Trophoblast cell (in vitro differentiated cells and primary cell): ENCODE data around the gene NANOG.
"Not testable (repeated sequence)": the region's sequence is repeated elsewhere in the genome, so short reads cannot be mapped to it uniquely, and the experiment has no call there.

Experiments used
- DNase-seq, 2 donors: peaks; one replicate each; pipeline ENCODE4 v3.0.0-alpha.2; 2016
- H2AFZ ChIP-seq: 2 replicates; pipeline ENCODE4 v1.6.1; 2013; ENCODE audit warnings: low read length, moderate library complexity, mild to moderate bottlenecking; ENCODE audit not compliant: insufficient read depth, poor library complexity
- H2AK5ac ChIP-seq: 2 replicates; pipeline ENCODE4 v1.6.1; 2013; ENCODE audit warnings: mild to moderate bottlenecking, low read length
- H2BK120ac ChIP-seq: 2 replicates; pipeline ENCODE4 v1.6.1; 2013; ENCODE audit warnings: low read length, mild to moderate bottlenecking, moderate library complexity; ENCODE audit not compliant: insufficient read depth, poor library complexity
- H2BK12ac ChIP-seq: 2 replicates; pipeline ENCODE4 v1.6.1; 2013; ENCODE audit warnings: mild to moderate bottlenecking, low read length, moderate library complexity
- H2BK5ac ChIP-seq: 2 replicates; pipeline ENCODE4 v1.6.1; 2013; ENCODE audit warnings: low read length, low read depth, moderate library complexity, mild to moderate bottlenecking; ENCODE audit not compliant: poor library complexity
- H3K14ac ChIP-seq: 2 replicates; pipeline ENCODE4 v1.6.1; 2013; ENCODE audit warnings: mild to moderate bottlenecking, low read length
- H3K18ac ChIP-seq: 2 replicates; pipeline ENCODE4 v1.6.1; 2013; ENCODE audit warnings: mild to moderate bottlenecking, low read length
- H3K23ac ChIP-seq: 2 replicates; pipeline ENCODE4 v1.6.1; 2013; ENCODE audit warnings: low read length
- H3K27ac ChIP-seq: 2 replicates; pipeline ENCODE4 v1.5.1; 2013; ENCODE audit warnings: low read depth, mild to moderate bottlenecking, inconsistent platforms, low read length, moderate library complexity
- H3K27me3 ChIP-seq: 2 replicates; pipeline ENCODE4 v1.6.1; 2013; ENCODE audit warnings: inconsistent platforms, mild to moderate bottlenecking, low read length, moderate library complexity; ENCODE audit not compliant: insufficient read depth
- H3K36me3 ChIP-seq, 2 experiments: 1 replicate in 1 of 2; 2 replicates in 1 of 2; pipeline ENCODE4 v1.6.1; 2013; ENCODE audit warnings: low read length in 2 of 2, mild to moderate bottlenecking in 2 of 2, moderate library complexity in 1 of 2; ENCODE audit not compliant: insufficient read depth in 2 of 2, control insufficient read depth in 1 of 2
- H3K4ac ChIP-seq: 2 replicates; pipeline ENCODE4 v1.6.1; 2013; ENCODE audit warnings: low read depth, mild to moderate bottlenecking, low read length, moderate library complexity
- H3K4me1 ChIP-seq, 2 experiments: 1 replicate in 1 of 2; 2 replicates in 1 of 2; pipeline ENCODE4 v1.6.1; 2013; ENCODE audit warnings: low read length in 2 of 2, mild to moderate bottlenecking in 2 of 2, moderate library complexity in 1 of 2; ENCODE audit not compliant: insufficient read depth in 2 of 2, control insufficient read depth in 1 of 2
- H3K4me2 ChIP-seq: 2 replicates; pipeline ENCODE4 v1.6.1; 2013; ENCODE audit warnings: inconsistent platforms, mild to moderate bottlenecking, low read length, moderate library complexity
- H3K4me3 ChIP-seq: 2 replicates; pipeline ENCODE4 v1.5.1; 2013; ENCODE audit warnings: mild to moderate bottlenecking, low read depth, low read length, inconsistent platforms
- H3K79me1 ChIP-seq: one replicate; pipeline ENCODE4 v1.6.1; 2013; ENCODE audit warnings: low read length
- H3K79me2 ChIP-seq: 2 replicates; pipeline ENCODE4 v1.6.1; 2013; ENCODE audit warnings: low read length, mild to moderate bottlenecking; ENCODE audit not compliant: control insufficient read depth, insufficient read depth, poor library complexity
- H3K9ac ChIP-seq: 2 replicates; pipeline ENCODE4 v1.6.1; 2013; ENCODE audit warnings: mild to moderate bottlenecking, low read length
- H3K9me3 ChIP-seq: 2 replicates; pipeline ENCODE4 v1.6.1; 2013; ENCODE audit warnings: low read depth, mild to moderate bottlenecking, control low read depth, inconsistent platforms, low read length; ENCODE audit not compliant: insufficient read depth
- H4K12ac ChIP-seq: 2 replicates; pipeline ENCODE4 v1.6.1; 2013; ENCODE audit warnings: low read depth, mild to moderate bottlenecking, low read length, moderate library complexity
- H4K8ac ChIP-seq: 2 replicates; pipeline ENCODE4 v1.6.1; 2013; ENCODE audit warnings: low read depth, mild to moderate bottlenecking, low read length, moderate library complexity
- H4K91ac ChIP-seq: one replicate; pipeline ENCODE4 v1.6.1; 2013; ENCODE audit warnings: low read depth, mild to moderate bottlenecking, low read length, moderate library complexity
- WGBS: extraction: QIAGEN DNeasy Blood & Tissue Kit; methylation state at CpG from one replicate; pipeline ENCODE4 v1.1.7; 2013; ENCODE audit warnings: missing lambda C conversion rate; ENCODE audit not compliant: insufficient read length, insufficient coverage; ENCODE audit errors: extremely low coverage; 5-methylcytosine and 5-hydroxymethylcytosine counted together

The NANOG gene

GRCh38 chr12:7782055-7782454 lies 7.1 kb upstream of the NANOG start:
- no peak overlapping the region for H2BK5ac ChIP-seq
- H3K79me1 ChIP-seq, result no peaks in the 10 kb centered on the region
- no peaks in the 10 kb centered on the region for H3K79me2 ChIP-seq
- H3K27ac ChIP-seq, result no peak overlapping the region
- no peaks in the 10 kb centered on the region for H3K9me3 ChIP-seq
- H3K36me3 ChIP-seq, result no peaks in the 10 kb centered on the region
- no peaks in the 10 kb centered on the region for H3K27me3 ChIP-seq
- H2BK12ac ChIP-seq, result no peak overlapping the region
- no peak overlapping the region for H3K18ac ChIP-seq
- WGBS, result no CpG with 5 or more reads among the region's 6 CpGs
- H3K23ac ChIP-seq, result no peak overlapping the region
- H2AFZ ChIP-seq, result no peak overlapping the region
- H4K8ac ChIP-seq, result no peak overlapping the region
- no peak overlapping the region for H3K4me2 ChIP-seq
- no peak overlapping the region for H4K12ac ChIP-seq
- H3K9ac ChIP-seq, result no peak overlapping the region
- no peak overlapping the region for H4K91ac ChIP-seq
- no peak overlapping the region for H2BK120ac ChIP-seq
- DNase-seq, result no peak
- H3K4me3 ChIP-seq, result no peak overlapping the region
- no peaks in the 10 kb centered on the region for H3K4me1 ChIP-seq
- H2AK5ac ChIP-seq, result no peak overlapping the region
- no peak overlapping the region for H3K14ac ChIP-seq
- H3K4ac ChIP-seq, result no peak overlapping the region

- not testable (repeated sequence) for H3K27me3 ChIP-seq, H3K79me1 ChIP-seq, H3K4me1 ChIP-seq, H3K9me3 ChIP-seq, H3K4me3 ChIP-seq, H3K23ac ChIP-seq, H3K9ac ChIP-seq, H3K27ac ChIP-seq, H2AK5ac ChIP-seq, H2AFZ ChIP-seq, DNase-seq, H2BK5ac ChIP-seq, H4K8ac ChIP-seq, H2BK120ac ChIP-seq, H3K14ac ChIP-seq, H2BK12ac ChIP-seq, H3K4ac ChIP-seq, H3K79me2 ChIP-seq, H3K18ac ChIP-seq, H3K4me2 ChIP-seq, H3K36me3 ChIP-seq, H4K12ac ChIP-seq, H4K91ac ChIP-seq
- WGBS, result no CpG with 5 or more reads among the region's 9 CpGs
Measured at GRCh38 chr12:7783433-7783832, 5.8 kb upstream of the NANOG start.

- Histone ChIP-seq H2BK12ac (no peak overlapping the region), H4K91ac (no peak overlapping the region), H3K79me1 (no peaks in the 10 kb centered on the region), H3K27me3 (no peaks in the 10 kb centered on the region), H3K18ac (no peak overlapping the region), H2AFZ (no peak overlapping the region), H3K23ac (no peak overlapping the region), H3K9me3 (no peaks in the 10 kb centered on the region), H2BK120ac (no peak overlapping the region), H2AK5ac (no peak overlapping the region), H2BK5ac (no peak overlapping the region), H3K36me3 (no peaks in the 10 kb centered on the region), H3K9ac (no peak overlapping the region), H3K27ac (no peak overlapping the region), H3K14ac (no peak overlapping the region), H3K4ac (no peak overlapping the region), H3K4me2 (no peak overlapping the region), H4K12ac (no peak overlapping the region), H3K4me3 (no peak overlapping the region), H3K79me2 (no peaks in the 10 kb centered on the region), H3K4me1 (peaks cover 0 to 4% of the 10 kb centered on the region in 2 experiments), H4K8ac (no peak overlapping the region)
- WGBS, result no CpG with 5 or more reads among the region's 2 CpGs
- no peak for DNase-seq
Measured at GRCh38 chr12:7784701-7785100, 4.5 kb upstream of the NANOG start.

GRCh38 chr12:7787574-7788293 lies 1.5 kb upstream of the NANOG start:
- no peak overlapping the region for H2BK12ac ChIP-seq
- H4K12ac ChIP-seq, result no peak overlapping the region
- H4K8ac ChIP-seq, result no peak overlapping the region
- no peak overlapping the region for H2BK120ac ChIP-seq
- no peaks in the 10 kb centered on the region for H3K9me3 ChIP-seq
- no peak overlapping the region for H2BK5ac ChIP-seq
- no peak overlapping the region for H3K18ac ChIP-seq
- H3K79me2 ChIP-seq, result no peaks in the 10 kb centered on the region
- no peak overlapping the region for H4K91ac ChIP-seq
- H3K27me3 ChIP-seq, result no peaks in the 10 kb centered on the region
- H3K36me3 ChIP-seq, result no peaks in the 10 kb centered on the region
- peaks cover 0 to 4% of the 10 kb centered on the region in 2 experiments for H3K4me1 ChIP-seq
- no peak for DNase-seq
- no peak overlapping the region for H3K4ac ChIP-seq
- WGBS, result no CpG with 5 or more reads among the region's 13 CpGs
- no peak overlapping the region for H3K4me3 ChIP-seq
- no peak overlapping the region for H2AFZ ChIP-seq
- H3K14ac ChIP-seq, result no peak overlapping the region
- no peak overlapping the region for H3K4me2 ChIP-seq
- H2AK5ac ChIP-seq, result no peak overlapping the region
- no peak overlapping the region for H3K9ac ChIP-seq
- no peak overlapping the region for H3K27ac ChIP-seq
- no peak overlapping the region for H3K23ac ChIP-seq
- no peaks in the 10 kb centered on the region for H3K79me1 ChIP-seq
